Measurements from ENCODE around the gene NUMA1.

DNA sequence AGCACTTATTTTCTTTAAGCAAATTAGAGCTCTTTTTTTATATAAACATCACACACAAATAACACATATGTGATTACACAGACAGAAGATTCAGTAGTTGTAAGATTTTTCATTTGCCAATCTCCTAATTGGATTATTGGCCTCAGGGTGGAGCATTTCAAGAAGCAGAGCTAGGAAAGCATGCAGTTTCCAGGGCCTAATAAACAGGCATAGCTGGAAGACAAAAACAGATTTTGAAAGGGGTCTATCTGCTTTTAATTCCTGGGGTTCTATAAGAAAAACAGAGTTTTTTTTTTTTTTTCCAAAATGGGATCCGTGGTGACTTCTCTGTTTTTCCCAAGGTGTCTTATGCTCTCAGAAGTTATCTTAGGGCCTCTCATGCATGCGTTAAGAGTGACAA, 47.6 kb upstream of the NUMA1 start:
- TF ChIP-seq, protein P1, sequence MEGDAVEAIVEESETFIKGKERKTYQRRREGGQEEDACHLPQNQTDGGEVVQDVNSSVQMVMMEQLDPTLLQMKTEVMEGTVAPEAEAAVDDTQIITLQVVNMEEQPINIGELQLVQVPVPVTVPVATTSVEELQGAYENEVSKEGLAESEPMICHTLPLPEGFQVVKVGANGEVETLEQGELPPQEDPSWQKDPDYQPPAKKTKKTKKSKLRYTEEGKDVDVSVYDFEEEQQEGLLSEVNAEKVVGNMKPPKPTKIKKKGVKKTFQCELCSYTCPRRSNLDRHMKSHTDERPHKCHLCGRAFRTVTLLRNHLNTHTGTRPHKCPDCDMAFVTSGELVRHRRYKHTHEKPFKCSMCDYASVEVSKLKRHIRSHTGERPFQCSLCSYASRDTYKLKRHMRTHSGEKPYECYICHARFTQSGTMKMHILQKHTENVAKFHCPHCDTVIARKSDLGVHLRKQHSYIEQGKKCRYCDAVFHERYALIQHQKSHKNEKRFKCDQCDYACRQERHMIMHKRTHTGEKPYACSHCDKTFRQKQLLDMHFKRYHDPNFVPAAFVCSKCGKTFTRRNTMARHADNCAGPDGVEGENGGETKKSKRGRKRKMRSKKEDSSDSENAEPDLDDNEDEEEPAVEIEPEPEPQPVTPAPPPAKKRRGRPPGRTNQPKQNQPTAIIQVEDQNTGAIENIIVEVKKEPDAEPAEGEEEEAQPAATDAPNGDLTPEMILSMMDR (conservative IDR thresholded peaks at IDR 0.05; ENCODE audit: low read depth in 2 of 2): no peak
- TF ChIP-seq, protein P2, sequence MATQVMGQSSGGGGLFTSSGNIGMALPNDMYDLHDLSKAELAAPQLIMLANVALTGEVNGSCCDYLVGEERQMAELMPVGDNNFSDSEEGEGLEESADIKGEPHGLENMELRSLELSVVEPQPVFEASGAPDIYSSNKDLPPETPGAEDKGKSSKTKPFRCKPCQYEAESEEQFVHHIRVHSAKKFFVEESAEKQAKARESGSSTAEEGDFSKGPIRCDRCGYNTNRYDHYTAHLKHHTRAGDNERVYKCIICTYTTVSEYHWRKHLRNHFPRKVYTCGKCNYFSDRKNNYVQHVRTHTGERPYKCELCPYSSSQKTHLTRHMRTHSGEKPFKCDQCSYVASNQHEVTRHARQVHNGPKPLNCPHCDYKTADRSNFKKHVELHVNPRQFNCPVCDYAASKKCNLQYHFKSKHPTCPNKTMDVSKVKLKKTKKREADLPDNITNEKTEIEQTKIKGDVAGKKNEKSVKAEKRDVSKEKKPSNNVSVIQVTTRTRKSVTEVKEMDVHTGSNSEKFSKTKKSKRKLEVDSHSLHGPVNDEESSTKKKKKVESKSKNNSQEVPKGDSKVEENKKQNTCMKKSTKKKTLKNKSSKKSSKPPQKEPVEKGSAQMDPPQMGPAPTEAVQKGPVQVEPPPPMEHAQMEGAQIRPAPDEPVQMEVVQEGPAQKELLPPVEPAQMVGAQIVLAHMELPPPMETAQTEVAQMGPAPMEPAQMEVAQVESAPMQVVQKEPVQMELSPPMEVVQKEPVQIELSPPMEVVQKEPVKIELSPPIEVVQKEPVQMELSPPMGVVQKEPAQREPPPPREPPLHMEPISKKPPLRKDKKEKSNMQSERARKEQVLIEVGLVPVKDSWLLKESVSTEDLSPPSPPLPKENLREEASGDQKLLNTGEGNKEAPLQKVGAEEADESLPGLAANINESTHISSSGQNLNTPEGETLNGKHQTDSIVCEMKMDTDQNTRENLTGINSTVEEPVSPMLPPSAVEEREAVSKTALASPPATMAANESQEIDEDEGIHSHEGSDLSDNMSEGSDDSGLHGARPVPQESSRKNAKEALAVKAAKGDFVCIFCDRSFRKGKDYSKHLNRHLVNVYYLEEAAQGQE (IDR thresholded peaks at IDR 0.05; ENCODE audit: unreplicated experiment): no peak
- TF ChIP-seq POLR2AphosphoS5 (IDR thresholded peaks at IDR 0.05; ENCODE audit: low read depth) (no peak), EZH2 (IDR thresholded peaks at IDR 0.05; ENCODE audit: low read depth, unreplicated experiment) (no peak), STAT1 (IDR thresholded peaks at IDR 0.05; ENCODE audit: unreplicated experiment) (no peak), CREB1 (CRISPR knock-in tag; IDR thresholded peaks at IDR 0.05; ENCODE audit: low read depth) (no peak), EZH2phosphoT487 (IDR thresholded peaks at IDR 0.05; ENCODE audit: unreplicated experiment) (no peak), JUNB (IDR thresholded peaks at IDR 0.05; ENCODE audit: unreplicated experiment) (no peak), ZNF114 (CRISPR knock-in tag; IDR thresholded peaks at IDR 0.05) (no peak), ZNF331 (CRISPR knock-in tag; IDR thresholded peaks at IDR 0.05; ENCODE audit: low read depth) (no peak)
- TF ChIP-seq, protein P3, sequence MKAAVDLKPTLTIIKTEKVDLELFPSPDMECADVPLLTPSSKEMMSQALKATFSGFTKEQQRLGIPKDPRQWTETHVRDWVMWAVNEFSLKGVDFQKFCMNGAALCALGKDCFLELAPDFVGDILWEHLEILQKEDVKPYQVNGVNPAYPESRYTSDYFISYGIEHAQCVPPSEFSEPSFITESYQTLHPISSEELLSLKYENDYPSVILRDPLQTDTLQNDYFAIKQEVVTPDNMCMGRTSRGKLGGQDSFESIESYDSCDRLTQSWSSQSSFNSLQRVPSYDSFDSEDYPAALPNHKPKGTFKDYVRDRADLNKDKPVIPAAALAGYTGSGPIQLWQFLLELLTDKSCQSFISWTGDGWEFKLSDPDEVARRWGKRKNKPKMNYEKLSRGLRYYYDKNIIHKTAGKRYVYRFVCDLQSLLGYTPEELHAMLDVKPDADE (IDR thresholded peaks at IDR 0.05): no peak
- TF ChIP-seq, protein P4, sequence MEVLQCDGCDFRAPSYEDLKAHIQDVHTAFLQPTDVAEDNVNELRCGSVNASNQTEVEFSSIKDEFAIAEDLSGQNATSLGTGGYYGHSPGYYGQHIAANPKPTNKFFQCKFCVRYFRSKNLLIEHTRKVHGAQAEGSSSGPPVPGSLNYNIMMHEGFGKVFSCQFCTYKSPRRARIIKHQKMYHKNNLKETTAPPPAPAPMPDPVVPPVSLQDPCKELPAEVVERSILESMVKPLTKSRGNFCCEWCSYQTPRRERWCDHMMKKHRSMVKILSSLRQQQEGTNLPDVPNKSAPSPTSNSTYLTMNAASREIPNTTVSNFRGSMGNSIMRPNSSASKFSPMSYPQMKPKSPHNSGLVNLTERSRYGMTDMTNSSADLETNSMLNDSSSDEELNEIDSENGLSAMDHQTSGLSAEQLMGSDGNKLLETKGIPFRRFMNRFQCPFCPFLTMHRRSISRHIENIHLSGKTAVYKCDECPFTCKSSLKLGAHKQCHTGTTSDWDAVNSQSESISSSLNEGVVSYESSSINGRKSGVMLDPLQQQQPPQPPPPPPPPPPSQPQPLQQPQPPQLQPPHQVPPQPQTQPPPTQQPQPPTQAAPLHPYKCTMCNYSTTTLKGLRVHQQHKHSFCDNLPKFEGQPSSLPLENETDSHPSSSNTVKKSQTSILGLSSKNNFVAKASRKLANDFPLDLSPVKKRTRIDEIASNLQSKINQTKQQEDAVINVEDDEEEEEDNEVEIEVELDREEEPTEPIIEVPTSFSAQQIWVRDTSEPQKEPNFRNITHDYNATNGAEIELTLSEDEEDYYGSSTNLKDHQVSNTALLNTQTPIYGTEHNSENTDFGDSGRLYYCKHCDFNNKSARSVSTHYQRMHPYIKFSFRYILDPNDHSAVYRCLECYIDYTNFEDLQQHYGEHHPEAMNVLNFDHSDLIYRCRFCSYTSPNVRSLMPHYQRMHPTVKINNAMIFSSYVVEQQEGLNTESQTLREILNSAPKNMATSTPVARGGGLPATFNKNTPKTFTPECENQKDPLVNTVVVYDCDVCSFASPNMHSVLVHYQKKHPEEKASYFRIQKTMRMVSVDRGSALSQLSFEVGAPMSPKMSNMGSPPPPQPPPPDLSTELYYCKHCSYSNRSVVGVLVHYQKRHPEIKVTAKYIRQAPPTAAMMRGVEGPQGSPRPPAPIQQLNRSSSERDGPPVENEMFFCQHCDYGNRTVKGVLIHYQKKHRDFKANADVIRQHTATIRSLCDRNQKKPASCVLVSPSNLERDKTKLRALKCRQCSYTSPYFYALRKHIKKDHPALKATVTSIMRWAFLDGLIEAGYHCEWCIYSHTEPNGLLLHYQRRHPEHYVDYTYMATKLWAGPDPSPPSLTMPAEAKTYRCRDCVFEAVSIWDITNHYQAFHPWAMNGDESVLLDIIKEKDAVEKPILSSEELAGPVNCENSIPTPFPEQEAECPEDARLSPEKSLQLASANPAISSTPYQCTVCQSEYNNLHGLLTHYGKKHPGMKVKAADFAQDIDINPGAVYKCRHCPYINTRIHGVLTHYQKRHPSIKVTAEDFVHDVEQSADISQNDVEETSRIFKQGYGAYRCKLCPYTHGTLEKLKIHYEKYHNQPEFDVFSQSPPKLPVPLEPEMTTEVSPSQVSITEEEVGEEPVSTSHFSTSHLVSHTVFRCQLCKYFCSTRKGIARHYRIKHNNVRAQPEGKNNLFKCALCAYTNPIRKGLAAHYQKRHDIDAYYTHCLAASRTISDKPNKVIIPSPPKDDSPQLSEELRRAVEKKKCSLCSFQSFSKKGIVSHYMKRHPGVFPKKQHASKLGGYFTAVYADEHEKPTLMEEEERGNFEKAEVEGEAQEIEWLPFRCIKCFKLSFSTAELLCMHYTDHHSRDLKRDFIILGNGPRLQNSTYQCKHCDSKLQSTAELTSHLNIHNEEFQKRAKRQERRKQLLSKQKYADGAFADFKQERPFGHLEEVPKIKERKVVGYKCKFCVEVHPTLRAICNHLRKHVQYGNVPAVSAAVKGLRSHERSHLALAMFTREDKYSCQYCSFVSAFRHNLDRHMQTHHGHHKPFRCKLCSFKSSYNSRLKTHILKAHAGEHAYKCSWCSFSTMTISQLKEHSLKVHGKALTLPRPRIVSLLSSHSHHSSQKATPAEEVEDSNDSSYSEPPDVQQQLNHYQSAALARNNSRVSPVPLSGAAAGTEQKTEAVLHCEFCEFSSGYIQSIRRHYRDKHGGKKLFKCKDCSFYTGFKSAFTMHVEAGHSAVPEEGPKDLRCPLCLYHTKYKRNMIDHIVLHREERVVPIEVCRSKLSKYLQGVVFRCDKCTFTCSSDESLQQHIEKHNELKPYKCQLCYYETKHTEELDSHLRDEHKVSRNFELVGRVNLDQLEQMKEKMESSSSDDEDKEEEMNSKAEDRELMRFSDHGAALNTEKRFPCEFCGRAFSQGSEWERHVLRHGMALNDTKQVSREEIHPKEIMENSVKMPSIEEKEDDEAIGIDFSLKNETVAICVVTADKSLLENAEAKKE (CRISPR knock-in tag; IDR thresholded peaks at IDR 0.05): no peak
